Neuronal stem cell (in vitro differentiated cells): ENCODE results near the gene ACTRT2. TPM values are rescaled to one million over a fixed set of nuclear protein-coding genes. Genes with fewer than 3 reads are reported as not detected.
A peak's percentile ranks its signal among the peaks of the same experiment; 100 is the strongest.

Experiments used
- DNase-seq: peaks from one replicate; pipeline ENCODE4 v3.0.0-alpha.2; 2013; ENCODE audit warnings: low spot score
- H2AFZ ChIP-seq: one replicate; pipeline ENCODE4 v1.6.1; 2013; ENCODE audit warnings: mild to moderate bottlenecking, low read length, inconsistent platforms
- H2AK5ac ChIP-seq: 2 replicates; pipeline ENCODE4 v1.6.1; 2013; ENCODE audit warnings: low read depth, mild to moderate bottlenecking, inconsistent platforms, low read length, moderate library complexity, mixed read lengths
- H2BK120ac ChIP-seq: 2 replicates; pipeline ENCODE4 v1.6.1; 2013; ENCODE audit warnings: low read depth, mild to moderate bottlenecking, inconsistent platforms, low read length, moderate library complexity, mixed read lengths
- H2BK12ac ChIP-seq: one replicate; pipeline ENCODE4 v1.6.1; 2013; ENCODE audit warnings: low read length, inconsistent platforms
- H2BK15ac ChIP-seq: 2 replicates; pipeline ENCODE4 v1.6.1; 2013; ENCODE audit warnings: mild to moderate bottlenecking, low read length, inconsistent platforms, mixed read lengths
- H2BK5ac ChIP-seq: one replicate; pipeline ENCODE4 v1.6.1; 2013; ENCODE audit warnings: inconsistent platforms, mild to moderate bottlenecking, low read length, moderate library complexity
- H3K14ac ChIP-seq: one replicate; pipeline ENCODE4 v1.6.1; 2013; ENCODE audit warnings: low read length, inconsistent platforms
- H3K18ac ChIP-seq: 2 replicates; pipeline ENCODE4 v1.6.1; 2013; ENCODE audit warnings: low read length, inconsistent platforms
- H3K23ac ChIP-seq: 2 replicates; pipeline ENCODE4 v1.6.1; 2013; ENCODE audit warnings: low read depth, mild to moderate bottlenecking, mixed read lengths, low read length, inconsistent platforms; ENCODE audit not compliant: poor library complexity
- H3K27ac ChIP-seq: replicated peaks from 3 replicates; pipeline ENCODE4 v1.5.1; 2013; ENCODE audit warnings: low read length, inconsistent platforms
- H3K27me3 ChIP-seq, 3 experiments: 2 replicates each; pipeline ENCODE4 v1.6.1; 2013; ENCODE audit warnings: low read length in 3 of 3, mild to moderate bottlenecking in 2 of 3, inconsistent platforms in 1 of 3, low read depth in 1 of 3, mixed read lengths in 1 of 3, moderate library complexity in 1 of 3; ENCODE audit not compliant: control insufficient read depth in 3 of 3, insufficient read depth in 3 of 3
- H3K36me3 ChIP-seq, 2 donors: replicated peaks in 1 of 2; 2 replicates each; pipeline ENCODE4 v1.6.1; 2013; ENCODE audit warnings: low read length in 2 of 2; ENCODE audit not compliant: control insufficient read depth in 2 of 2, insufficient read depth in 2 of 2
- H3K4ac ChIP-seq: 2 replicates; pipeline ENCODE4 v1.6.1; 2013; ENCODE audit warnings: inconsistent platforms, mild to moderate bottlenecking, low read length, moderate library complexity
- H3K4me1 ChIP-seq, 2 donors: 1 replicate in 1 of 2; 2 replicates in 1 of 2; pipeline ENCODE4 v1.6.1; 2013; ENCODE audit warnings: low read length in 2 of 2, low read depth in 1 of 2; ENCODE audit not compliant: control insufficient read depth in 2 of 2, insufficient read depth in 1 of 2
- H3K4me2 ChIP-seq: one replicate; pipeline ENCODE4 v1.6.1; 2013; ENCODE audit warnings: mild to moderate bottlenecking, low read length, inconsistent platforms; ENCODE audit not compliant: insufficient read depth, poor library complexity, severe bottlenecking
- H3K4me3 ChIP-seq, 2 donors: 2 replicates each; pipeline ENCODE4 v1.5.1; 2013; ENCODE audit warnings: low read length in 2 of 2, mild to moderate bottlenecking in 2 of 2, inconsistent platforms in 1 of 2, moderate library complexity in 1 of 2
- H3K79me1 ChIP-seq: one replicate; pipeline ENCODE4 v1.6.1; 2013; ENCODE audit warnings: low read depth, mild to moderate bottlenecking, inconsistent platforms, low read length, moderate library complexity
- H3K9ac ChIP-seq: one replicate; pipeline ENCODE4 v1.6.1; 2013; ENCODE audit warnings: mild to moderate bottlenecking, low read depth, low read length, inconsistent platforms; ENCODE audit not compliant: poor library complexity
- H3K9me3 ChIP-seq, 2 donors: replicated peaks in 1 of 2; 2 replicates each; pipeline versions ENCODE3 to v1.6.1; 2013; ENCODE audit warnings: low read length in 2 of 2, mild to moderate bottlenecking in 2 of 2, inconsistent platforms in 1 of 2, low read depth in 1 of 2, mixed read lengths in 1 of 2, moderate library complexity in 1 of 2; ENCODE audit not compliant: control insufficient read depth in 2 of 2, insufficient read depth in 1 of 2
- H4K8ac ChIP-seq: one replicate; pipeline ENCODE4 v1.6.1; 2013; ENCODE audit warnings: low read depth, mild to moderate bottlenecking, inconsistent platforms, low read length, moderate library complexity
- H4K91ac ChIP-seq: one replicate; pipeline ENCODE4 v1.6.1; 2013; ENCODE audit warnings: low read length, low read depth, mild to moderate bottlenecking, inconsistent platforms; ENCODE audit not compliant: poor library complexity
- WGBS, 2 donors: extraction: QIAGEN DNeasy Blood & Tissue Kit; methylation state at CpG; one replicate each; pipeline ENCODE4 v1.1.7; 2013; ENCODE audit warnings: missing lambda C conversion rate in 2 of 2, mixed read lengths in 1 of 2; ENCODE audit not compliant: insufficient read length in 2 of 2, insufficient replicate concordance in 1 of 2; ENCODE audit errors: extremely low coverage in 2 of 2; 5-methylcytosine and 5-hydroxymethylcytosine counted together
- polyA plus RNA-seq, 2 experiments: library from polyadenylated mRNA; stranded (reverse); fragments of 200-250 nt; gene quantifications; one replicate each; pipeline ENCODE4 v1.2.3, GENCODE V29; 2013

The ACTRT2 gene
- 0.29 TPM for polyA plus RNA-seq (2013, experiment 1 of 2)
- polyA plus RNA-seq (2013, experiment 2 of 2) = 0.29 TPM

DNA sequence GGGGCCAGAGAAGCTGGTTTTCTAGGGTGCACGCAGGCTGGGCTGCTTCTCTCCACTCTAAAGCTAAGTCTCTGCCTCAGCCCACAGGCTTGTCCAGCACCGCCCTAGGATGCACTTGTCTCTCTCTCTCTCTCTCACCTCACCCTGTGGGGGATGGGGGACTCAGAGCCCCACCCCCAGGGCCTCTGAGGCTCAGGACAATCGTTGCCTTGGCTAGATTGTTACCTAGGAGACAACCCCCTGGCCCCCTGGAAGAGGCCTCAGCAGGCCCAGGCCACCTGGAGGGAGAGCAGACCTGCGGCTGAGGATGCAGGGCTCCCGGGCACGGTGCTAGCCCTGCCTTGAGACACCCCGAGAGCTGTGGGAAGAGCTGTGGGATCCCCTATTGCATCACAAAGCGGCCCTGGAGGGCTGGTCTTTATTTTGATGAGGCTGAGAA, at the start of gene ACTRT2:
ACTRT2 (plus strand) TSS at position 235 of the 439 bp plus-strand sequence. CDS start 220 bp downstream, outside the sequence.
- no peak within 1 kb of the TSS for H3K9ac ChIP-seq
- H2BK15ac ChIP-seq = peak within 1 kb of the TSS; percentile 99
- peak within 1 kb of the TSS; percentile 48 for H2BK12ac ChIP-seq
- no peaks in the 10 kb centered on the region for H3K36me3 ChIP-seq
- H2BK5ac ChIP-seq = peak within 1 kb of the TSS; percentile 47
- no peak within 1 kb of the TSS for H2AFZ ChIP-seq
- no peaks in the 10 kb centered on the region for H3K79me1 ChIP-seq
- no peak within 1 kb of the TSS for H3K4me3 ChIP-seq
- H3K4ac ChIP-seq = peak within 1 kb of the TSS; percentile 95
- H3K18ac ChIP-seq = peak within 1 kb of the TSS; percentile 88
- no peaks in the 10 kb centered on the region for H3K27me3 ChIP-seq
- H4K8ac ChIP-seq = no peak within 1 kb of the TSS
- peak within 1 kb of the TSS; percentile 26 for H3K14ac ChIP-seq
- peak within 1 kb of the TSS; percentile 82 for H2AK5ac ChIP-seq
- peaks cover 0 to 10% of the 10 kb centered on the region in 2 donors for H3K9me3 ChIP-seq
- no CpG with 5 or more reads among the region's 8 CpGs for WGBS, 2 donors
- peak within 1 kb of the TSS; percentile 4 for H2BK120ac ChIP-seq
- no peak within 1 kb of the TSS for H3K27ac ChIP-seq
- peaks cover 2 to 12% of the 10 kb centered on the region in 2 donors for H3K4me1 ChIP-seq
- peak; percentile 11 for DNase-seq
- peak within 1 kb of the TSS; percentile 48 for H4K91ac ChIP-seq
- peak within 1 kb of the TSS; percentile 86 for H3K23ac ChIP-seq
- no peak within 1 kb of the TSS for H3K4me2 ChIP-seq

DNA sequence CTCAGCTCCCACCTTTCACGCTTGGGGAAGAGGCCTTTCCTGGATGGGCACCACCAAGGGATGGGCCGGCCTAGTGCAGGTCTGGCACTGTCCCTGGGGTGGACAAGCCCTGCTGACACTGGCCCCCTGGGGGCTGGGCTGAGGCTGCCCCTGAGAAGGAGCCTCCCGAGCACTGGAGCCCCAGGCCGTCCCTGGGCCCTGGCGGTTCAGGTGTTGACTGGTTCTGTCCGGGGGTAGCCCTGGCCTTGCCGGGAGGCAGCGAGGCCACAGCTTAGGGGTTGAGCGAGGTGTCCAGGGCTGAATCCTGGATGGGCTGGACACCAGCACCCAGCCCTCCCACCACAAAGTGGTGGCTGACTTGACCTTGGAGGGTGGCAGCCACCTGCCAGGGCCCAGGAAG, 49.7 kb upstream of the ACTRT2 start:
- Histone ChIP-seq H2AK5ac (peak overlapping the region; percentile 66), H2BK120ac (peak overlapping the region; percentile 72), H3K4ac (no peak overlapping the region), H3K79me1 (no peaks in the 10 kb centered on the region), H3K4me1 (peaks cover 0 to 6% of the 10 kb centered on the region in 2 donors), H4K91ac (no peak overlapping the region), H4K8ac (no peak overlapping the region), H3K4me3 (no peak overlapping the region), H3K9me3 (peaks cover 0 to 3% of the 10 kb centered on the region in 2 donors), H3K4me2 (no peak overlapping the region), H3K9ac (peak overlapping the region; percentile 30), H3K23ac (peak overlapping the region; percentile 3), H3K27me3 (peaks cover 0 to 25% (median 0%) of the 10 kb centered on the region in 3 experiments), H3K27ac (no peak overlapping the region), H3K14ac (no peak overlapping the region), H2BK5ac (peak overlapping the region; percentile 95), H3K18ac (peak overlapping the region; percentile 1), H2BK12ac (peak overlapping the region; percentile 88), H3K36me3 (no peaks in the 10 kb centered on the region), H2BK15ac (no peak overlapping the region), H2AFZ (no peak overlapping the region)
- no CpG with 5 or more reads among the region's 9 CpGs for WGBS, 2 donors
- DNase-seq = no peak

DNA sequence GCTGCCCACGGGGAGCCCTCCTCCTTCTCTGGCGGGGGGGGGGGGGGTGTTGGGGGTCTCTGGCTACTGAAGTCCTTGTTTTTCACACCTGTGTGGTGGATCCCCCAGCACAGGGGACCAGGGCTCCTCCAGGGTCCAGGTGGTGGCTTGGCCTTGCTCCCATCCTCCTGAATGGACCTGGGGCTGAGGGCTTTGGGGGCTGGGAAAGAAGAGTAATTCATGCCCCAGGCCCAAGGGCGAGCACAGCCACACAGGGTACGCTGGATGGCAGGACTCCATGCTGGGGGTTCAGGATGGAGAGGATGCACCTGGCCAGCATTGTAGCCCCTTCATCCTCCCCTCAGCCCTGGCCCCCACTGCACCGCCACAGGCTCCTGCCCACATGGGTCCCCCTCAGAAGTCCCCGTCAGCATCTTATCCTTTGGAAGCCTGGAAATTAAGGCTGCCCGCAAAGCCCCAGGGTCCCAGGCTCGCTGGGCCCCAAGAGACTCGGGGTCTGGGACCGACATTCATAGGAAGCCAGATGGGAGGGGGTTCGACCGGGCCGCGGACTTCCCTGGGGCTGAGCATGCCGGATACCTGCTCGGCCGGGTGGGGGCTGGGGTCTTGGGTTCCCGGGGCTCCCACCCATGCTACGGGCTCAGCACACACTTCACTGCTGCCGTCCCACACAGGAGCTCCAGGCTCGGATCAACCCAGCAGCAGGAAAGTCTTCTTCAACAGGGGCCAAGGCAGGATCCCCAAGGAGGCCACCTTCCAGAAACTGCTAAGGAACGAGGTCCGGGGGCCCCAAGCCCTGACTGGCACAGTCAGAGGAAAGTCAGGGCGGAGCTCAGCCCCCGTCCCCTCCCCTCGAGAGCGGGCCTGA, 49.0 kb upstream of the ACTRT2 start:
- Histone ChIP-seq H2BK120ac (no peak overlapping the region), H3K4me1 (peaks cover 0 to 6% of the 10 kb centered on the region in 2 donors)
- WGBS, 2 donors = no CpG with 5 or more reads among the region's 27 CpGs

More for the DNA sequence above, 49.0 kb upstream of the ACTRT2 start:
- Histone ChIP-seq H3K4me2 (no peak overlapping the region), H2AK5ac (peak overlapping the region; percentile 88), H2BK5ac (no peak overlapping the region), H3K4ac (no peak overlapping the region), H3K79me1 (no peaks in the 10 kb centered on the region), H3K27ac (no peak overlapping the region), H3K9me3 (peaks cover 0 to 3% of the 10 kb centered on the region in 2 donors), H3K9ac (no peak overlapping the region), H2BK12ac (no peak overlapping the region), H2BK15ac (peak overlapping the region; percentile 39), H3K23ac (no peak overlapping the region), H3K36me3 (no peaks in the 10 kb centered on the region), H3K14ac (peak overlapping the region; percentile 71), H4K91ac (no peak overlapping the region), H3K18ac (no peak overlapping the region), H3K27me3 (peaks cover 0 to 25% (median 0%) of the 10 kb centered on the region in 3 experiments), H4K8ac (no peak overlapping the region), H3K4me3 (no peak overlapping the region), H2AFZ (no peak overlapping the region)
- DNase-seq = no peak
